Osteocyte (in vitro differentiated cells): Measurements from ENCODE around the gene ZDHHC13. TPM values are rescaled to one million over a fixed set of nuclear protein-coding genes. Genes with fewer than 3 reads are reported as not detected.

Experiments
- DNase-seq: peaks from one replicate; pipeline ENCODE4 v3.0.0; 2021; ENCODE audit warnings: mixed read lengths; ENCODE audit not compliant: unreplicated experiment; ENCODE audit errors: extremely low spot score
- H3K27ac Mint-ChIP-seq: one replicate; pipeline ENCODE4 v1.8.0; 2021; ENCODE audit warnings: mild to moderate bottlenecking, mixed read lengths; ENCODE audit not compliant: unreplicated experiment
- H3K27me3 Mint-ChIP-seq: one replicate; pipeline ENCODE4 v1.8.0; 2021; ENCODE audit warnings: mixed read lengths; ENCODE audit not compliant: unreplicated experiment
- H3K36me3 Mint-ChIP-seq: one replicate; pipeline ENCODE4 v1.8.0; 2021; ENCODE audit warnings: mixed read lengths; ENCODE audit not compliant: unreplicated experiment
- H3K4me1 Mint-ChIP-seq: one replicate; pipeline ENCODE4 v1.8.0; 2021; ENCODE audit warnings: mixed read lengths; ENCODE audit not compliant: unreplicated experiment
- H3K4me3 Mint-ChIP-seq: one replicate; pipeline ENCODE4 v1.8.0; 2021; ENCODE audit warnings: mild to moderate bottlenecking, moderate library complexity, mixed read lengths; ENCODE audit not compliant: unreplicated experiment
- H3K9me3 Mint-ChIP-seq: one replicate; pipeline ENCODE4 v1.8.0; 2021; ENCODE audit warnings: mixed read lengths; ENCODE audit not compliant: unreplicated experiment
- total RNA-seq: library from RNA; stranded (reverse); gene quantifications from 2 replicates; pipeline ENCODE4 v1.2.1, GENCODE V29; 2021
- TF ChIP-seq, protein P1 (sequence below): fragments of 200-600 bp; sonication (generic); IDR thresholded peaks from 2 replicates; pipeline ENCODE4 v1.5.0; 2021; ENCODE audit warnings: antibody characterized with exemption, mild to moderate bottlenecking, moderate library complexity

Gene ZDHHC13
- total RNA-seq, 1 donor from 2014 or later: 11.6 TPM

DNA sequence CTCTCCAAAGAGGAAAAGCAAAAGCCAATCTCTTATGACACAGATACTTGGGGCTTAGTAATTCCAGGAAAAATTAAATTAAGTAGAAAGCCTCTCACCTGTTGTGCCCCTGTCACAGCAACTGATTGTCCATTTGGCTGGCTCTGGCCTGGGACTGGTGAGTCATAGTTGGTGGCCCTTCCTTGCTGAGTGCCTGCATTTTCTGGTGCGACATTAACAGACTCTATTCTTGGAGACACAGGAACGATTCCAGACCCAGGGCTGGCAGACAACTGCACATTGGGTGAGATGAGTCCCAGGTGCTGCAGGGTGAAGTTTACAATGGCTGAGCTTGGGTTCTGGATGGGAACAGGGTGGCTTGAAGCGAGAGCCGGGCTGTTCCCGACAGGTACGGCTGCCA, 108.2 kb downstream of the ZDHHC13 start:
- no peak for DNase-seq
- TF ChIP-seq, protein P1, sequence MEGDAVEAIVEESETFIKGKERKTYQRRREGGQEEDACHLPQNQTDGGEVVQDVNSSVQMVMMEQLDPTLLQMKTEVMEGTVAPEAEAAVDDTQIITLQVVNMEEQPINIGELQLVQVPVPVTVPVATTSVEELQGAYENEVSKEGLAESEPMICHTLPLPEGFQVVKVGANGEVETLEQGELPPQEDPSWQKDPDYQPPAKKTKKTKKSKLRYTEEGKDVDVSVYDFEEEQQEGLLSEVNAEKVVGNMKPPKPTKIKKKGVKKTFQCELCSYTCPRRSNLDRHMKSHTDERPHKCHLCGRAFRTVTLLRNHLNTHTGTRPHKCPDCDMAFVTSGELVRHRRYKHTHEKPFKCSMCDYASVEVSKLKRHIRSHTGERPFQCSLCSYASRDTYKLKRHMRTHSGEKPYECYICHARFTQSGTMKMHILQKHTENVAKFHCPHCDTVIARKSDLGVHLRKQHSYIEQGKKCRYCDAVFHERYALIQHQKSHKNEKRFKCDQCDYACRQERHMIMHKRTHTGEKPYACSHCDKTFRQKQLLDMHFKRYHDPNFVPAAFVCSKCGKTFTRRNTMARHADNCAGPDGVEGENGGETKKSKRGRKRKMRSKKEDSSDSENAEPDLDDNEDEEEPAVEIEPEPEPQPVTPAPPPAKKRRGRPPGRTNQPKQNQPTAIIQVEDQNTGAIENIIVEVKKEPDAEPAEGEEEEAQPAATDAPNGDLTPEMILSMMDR: no peak
- Mint-ChIP-seq H3K4me1 (no peaks in the 10 kb centered on the region), H3K27ac (no peak overlapping the region), H3K9me3 (no peaks in the 10 kb centered on the region), H3K36me3 (peaks cover 3% of the 10 kb centered on the region), H3K4me3 (no peak overlapping the region), H3K27me3 (no peaks in the 10 kb centered on the region)

DNA sequence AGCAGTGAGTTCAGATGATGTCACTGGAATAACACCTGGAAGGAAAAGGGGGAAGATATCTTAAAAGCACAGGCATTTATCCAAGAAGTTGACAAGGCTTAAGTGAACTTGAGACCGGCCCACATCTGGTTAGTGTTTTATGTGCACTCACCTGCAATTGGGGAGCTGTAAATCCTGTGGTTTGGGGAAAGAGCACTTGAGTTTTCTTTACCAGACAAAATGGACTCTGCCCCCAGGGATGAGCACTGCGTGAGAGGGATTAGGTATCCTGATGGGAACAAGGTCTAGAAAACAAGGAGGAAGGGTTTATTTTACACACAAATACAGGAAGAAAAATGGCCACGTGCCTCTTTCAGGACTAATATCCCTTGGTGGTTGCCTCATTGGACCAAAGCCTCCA, 108.6 kb downstream of the ZDHHC13 start:
- H3K4me1 Mint-ChIP-seq: no peaks in the 10 kb centered on the region
- no peak overlapping the region for H3K4me3 Mint-ChIP-seq
- no peaks in the 10 kb centered on the region for H3K27me3 Mint-ChIP-seq
- no peak overlapping the region for H3K27ac Mint-ChIP-seq
- H3K36me3 Mint-ChIP-seq: peaks cover 3% of the 10 kb centered on the region
- no peak for DNase-seq
- TF ChIP-seq, protein P1: no peak
- H3K9me3 Mint-ChIP-seq: no peaks in the 10 kb centered on the region

Other genes starting within 250 kb of the ZDHHC13 start
- not detected in 2 replicates for gene MRGPRX1, start 177.8 kb upstream of the ZDHHC13 start, total RNA-seq
- gene MRGPRX2, start 56.5 kb upstream of the ZDHHC13 start, total RNA-seq: not detected in 2 replicates
- not detected in 2 replicates for gene CSRP3, start 84.8 kb downstream of the ZDHHC13 start, total RNA-seq
- gene E2F8, start 123.8 kb downstream of the ZDHHC13 start, total RNA-seq: 1.7 and 2.1 TPM in 2 replicates